ENCODE results near the gene HELLS.
"Not testable (repeated sequence)": the region's sequence is repeated elsewhere in the genome, so short reads cannot be mapped to it uniquely, and the experiment has no call there.

The HELLS gene

GRCh38 chr10:94545391-94546048 lies at the start of gene HELLS:
TSS of gene HELLS (plus strand) at chr10:94545788. CDS start at chr10:94545922, 134 bp downstream.
- peak; percentile 73 for DNase-seq

DNA sequence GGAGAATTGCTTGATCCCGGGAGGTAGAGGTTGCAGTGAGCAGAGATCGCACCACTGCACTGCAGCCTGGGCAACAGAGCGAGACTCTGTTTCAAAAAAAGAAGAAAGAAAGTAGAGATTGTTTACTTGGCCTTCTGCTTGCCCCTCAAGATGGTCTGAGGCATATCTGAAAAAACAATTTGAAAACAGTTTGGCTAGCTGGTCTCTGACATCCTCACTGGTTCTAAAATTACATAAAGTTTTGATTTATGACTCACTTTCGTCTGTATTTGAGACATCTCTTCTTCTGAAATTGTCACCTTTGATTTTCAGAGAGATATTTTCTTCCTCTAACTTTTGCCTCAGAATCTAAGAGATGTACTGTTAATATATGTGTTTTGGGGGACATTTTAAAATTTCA lies 49.6 kb upstream of the HELLS start:
- DNase-seq = no peak

- no peak for DNase-seq
Observed at GRCh38 chr10:94496646-94497045, 48.9 kb upstream of the HELLS start.

GRCh38 chr10:94500063-94500462 lies 45.5 kb upstream of the HELLS start:
- no peak for DNase-seq

DNA sequence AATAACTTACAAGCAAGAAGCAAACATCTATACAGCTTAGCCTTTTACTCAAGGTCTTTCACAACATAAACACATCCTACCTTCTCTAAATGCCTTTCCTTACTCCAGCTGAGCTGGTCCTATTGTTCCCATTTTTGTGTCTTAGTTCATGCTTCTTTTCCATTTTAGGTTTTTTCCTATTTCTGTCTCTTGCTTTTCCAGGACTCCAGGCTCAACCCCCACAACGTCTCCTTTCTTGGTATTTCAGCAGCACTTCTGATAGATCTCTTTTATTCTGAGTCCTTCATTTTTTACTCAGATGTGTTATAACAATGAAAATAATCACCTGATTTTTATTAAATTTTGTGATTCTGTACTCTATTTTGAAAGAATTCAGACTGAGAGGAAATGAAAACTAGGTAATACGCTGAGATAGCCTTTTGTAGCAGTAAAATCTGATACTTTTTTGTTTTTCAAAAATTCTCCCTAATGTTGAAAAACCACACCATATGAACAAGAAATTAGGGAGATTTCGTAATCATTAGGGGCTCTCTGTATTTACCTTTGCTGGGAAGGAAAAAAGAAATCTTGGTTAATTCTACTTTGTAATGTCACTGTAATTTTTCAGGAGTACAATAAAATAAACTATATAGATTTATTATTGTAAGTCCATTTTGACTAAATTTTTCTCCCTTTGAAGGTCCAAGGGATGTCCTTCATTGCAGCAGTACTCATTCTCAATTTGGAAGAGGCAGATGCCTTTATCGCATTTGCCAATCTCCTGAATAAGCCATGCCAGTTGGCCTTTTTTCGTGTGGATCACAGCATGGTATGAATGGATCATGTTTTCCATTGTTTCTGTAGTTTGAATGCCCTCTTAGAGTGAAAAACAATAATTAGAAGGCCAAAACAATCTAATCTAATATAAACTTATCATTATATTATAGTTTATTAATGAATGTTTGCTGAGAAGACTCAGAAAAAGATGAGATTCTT lies 24.0 kb upstream of the HELLS start:
- no peak for DNase-seq

GRCh38 chr10:94524146-94524545 lies 21.4 kb upstream of the HELLS start:
- DNase-seq = peak; percentile 39

DNA sequence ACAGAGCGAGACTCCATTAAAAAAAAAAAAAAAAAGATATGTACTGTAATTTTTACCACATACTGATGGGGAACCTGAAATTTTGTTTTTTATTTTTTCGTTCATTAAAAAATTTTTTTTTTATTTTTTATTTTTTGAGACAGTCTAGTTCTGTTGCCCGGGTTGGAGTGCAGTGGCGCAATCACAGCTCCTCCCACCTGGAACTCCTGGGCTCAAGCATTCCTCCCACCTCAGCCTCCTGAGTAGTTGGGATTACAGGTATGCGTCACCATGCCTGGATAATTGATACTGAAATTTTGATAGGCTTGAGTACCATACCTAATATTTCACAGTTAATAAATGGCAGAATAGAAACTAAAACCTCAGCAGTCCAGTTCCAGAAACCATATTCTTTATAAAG lies 20.9 kb upstream of the HELLS start:
- DNase-seq = no peak

DNA sequence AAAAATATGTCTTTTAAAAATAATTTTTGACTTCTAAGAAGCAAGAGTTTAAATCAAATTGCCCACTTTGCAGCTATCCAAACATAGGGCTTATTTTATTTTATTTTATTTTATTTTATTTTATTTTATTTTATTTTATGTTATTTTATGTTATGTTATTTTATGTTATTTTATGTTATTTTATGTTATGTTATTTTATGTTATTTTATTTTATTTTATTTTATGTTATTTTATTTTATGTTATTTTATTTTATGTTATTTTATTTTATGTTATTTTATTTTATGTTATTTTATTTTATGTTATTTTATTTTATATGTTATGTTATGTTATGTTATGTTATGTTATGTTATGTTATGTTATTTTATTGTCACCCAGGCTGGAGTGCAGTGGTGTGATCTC lies 14.0 kb upstream of the HELLS start:
- DNase-seq = not testable (repeated sequence)

GRCh38 chr10:94533027-94533426 lies 12.6 kb upstream of the HELLS start:
- no peak for DNase-seq

DNA sequence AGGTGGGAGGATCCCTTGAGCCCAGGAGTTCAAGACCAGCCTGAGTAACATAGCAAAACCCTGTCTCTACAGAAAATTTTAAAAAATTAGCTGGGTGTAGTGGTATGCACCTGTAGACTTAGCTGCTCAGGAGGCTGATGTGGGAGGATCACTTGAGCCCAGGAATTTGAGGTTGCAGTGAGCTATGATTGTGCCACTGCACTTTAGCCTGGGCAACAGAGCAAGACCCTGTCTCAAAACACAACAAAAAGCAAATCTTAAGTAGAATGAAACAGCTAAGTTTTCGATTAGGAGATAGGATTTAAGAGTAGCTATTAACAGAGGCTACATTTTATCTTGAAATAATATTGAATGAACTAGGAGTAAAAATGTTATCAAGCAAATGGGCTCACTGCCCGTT lies 3.3 kb upstream of the HELLS start:
- DNase-seq = not testable (repeated sequence)

GRCh38 chr10:94546049-94546900 lies 687 bp downstream of the HELLS start:
- DNase-seq = no peak

DNA sequence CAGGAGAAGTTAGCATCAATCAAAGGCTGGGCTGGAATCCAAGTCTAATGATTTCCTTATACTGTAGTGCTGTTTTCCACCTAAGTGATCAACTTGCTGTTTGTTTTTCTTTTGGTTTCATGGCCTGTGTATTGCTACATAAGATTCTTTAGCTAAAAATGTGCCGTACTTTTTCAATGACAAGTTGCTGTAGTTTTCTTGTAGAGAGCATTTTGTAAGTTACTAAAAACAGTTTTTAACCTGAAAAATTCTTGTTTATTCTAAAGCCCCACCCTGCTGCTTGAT lies 1.3 kb downstream of the HELLS start:
- DNase-seq = no peak

- no peak for DNase-seq
Observed at GRCh38 chr10:94549221-94549620, 3.6 kb downstream of the HELLS start.

DNA sequence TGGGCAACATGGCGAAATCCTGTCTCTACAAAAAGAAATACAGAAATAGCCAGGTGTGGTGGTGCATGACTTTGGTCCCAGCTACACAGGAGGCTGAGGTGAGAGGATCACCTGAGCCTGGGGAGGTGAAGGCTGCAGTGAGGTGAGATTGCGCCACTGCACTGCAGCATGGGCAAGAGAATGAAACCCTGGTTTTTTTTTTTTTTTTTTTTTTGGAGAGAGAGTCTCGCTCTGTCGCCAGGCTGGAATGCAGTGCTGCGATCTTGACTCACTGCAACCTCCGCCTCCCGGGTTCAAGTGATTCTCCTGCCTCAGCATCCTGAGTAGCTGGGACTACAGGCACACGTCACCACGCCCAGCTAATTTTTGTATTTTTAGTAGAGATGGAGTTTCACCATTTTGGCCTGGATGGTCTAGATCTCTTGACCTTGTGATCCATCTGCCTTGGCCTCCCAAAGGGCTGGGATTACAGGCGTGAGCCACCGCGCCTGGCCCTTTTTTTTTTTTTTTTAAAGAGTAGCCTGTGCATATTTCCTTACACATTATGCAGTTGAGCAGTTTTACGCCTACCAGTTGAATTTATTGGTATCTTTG lies 22.2 kb downstream of the HELLS start:
- not testable (repeated sequence) for DNase-seq

DNA sequence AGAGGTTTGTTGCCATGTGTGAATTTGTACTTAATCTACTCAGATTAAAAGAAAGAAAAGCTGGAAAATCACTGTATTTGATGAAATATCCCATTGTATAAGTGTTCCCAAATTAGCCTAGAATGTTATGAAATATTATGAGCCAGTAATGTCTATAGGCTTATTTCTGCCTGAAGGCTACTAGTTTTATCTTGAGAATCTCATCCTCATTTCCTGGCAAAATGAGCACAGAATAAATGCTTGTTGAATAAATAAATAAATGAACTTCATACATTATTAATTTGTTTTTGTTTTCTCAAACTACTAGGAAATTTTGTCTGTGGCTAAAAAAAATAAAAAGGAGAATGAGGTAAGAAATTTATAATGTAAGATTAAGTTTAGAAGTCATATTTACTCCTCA lies 25.5 kb downstream of the HELLS start:
- no peak for DNase-seq

DNA sequence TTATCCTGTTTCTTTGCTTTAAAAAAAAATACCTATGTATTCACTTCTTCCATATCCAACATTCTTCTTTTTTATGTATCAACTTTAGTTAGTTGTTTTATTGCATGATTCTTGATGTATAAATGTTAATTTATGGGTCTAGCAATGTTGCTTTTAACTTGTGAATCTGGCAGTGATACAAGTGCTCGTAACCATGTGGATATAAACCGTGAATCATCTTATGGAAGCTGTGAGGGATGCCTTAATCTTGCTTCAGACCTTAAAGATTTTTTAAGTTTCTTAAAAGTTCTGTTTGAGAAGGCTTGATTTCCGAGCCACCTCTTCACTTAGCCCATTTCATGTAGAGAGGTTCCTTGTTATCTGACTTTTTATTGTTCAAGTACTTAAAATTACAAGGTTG lies 25.9 kb downstream of the HELLS start:
- no peak for DNase-seq

DNA sequence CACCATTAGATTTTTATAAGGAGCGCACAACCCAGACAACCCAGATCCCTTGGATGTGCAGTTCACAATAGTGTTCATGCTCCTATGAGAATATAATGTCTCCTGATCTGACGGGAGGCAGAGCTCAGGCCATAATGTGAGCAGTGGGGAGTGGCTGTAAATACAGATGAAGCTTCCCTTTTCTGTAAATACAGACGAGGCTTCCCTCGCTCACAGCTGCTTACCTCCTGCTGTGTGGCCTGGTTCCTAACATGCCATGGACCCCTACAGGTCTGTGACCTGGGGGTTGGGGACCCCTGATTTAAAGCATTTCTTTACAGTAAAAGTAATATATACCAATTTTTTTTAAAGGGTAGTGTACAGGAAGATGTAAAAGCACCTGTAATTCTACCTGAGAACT lies 33.2 kb downstream of the HELLS start:
- no peak for DNase-seq

DNA sequence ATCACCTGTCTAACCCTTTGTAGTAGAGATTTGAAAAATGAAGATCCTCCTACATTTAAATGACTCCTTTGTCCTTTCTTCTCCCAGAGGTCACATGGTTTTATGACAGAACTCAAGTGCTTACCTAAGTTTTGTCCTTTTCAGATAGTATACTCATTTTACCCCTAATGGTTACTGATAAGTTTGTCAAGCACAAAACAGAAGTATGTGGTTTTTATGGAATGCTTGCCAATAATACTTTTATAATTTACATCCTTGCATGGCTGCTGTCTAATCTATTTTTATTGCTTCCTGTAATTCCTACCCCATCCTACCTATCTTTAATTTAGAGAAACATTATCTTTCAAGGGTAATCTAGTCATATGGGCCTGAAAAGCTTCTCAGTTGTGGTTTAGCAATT lies 37.5 kb downstream of the HELLS start:
- no peak for DNase-seq

DNA sequence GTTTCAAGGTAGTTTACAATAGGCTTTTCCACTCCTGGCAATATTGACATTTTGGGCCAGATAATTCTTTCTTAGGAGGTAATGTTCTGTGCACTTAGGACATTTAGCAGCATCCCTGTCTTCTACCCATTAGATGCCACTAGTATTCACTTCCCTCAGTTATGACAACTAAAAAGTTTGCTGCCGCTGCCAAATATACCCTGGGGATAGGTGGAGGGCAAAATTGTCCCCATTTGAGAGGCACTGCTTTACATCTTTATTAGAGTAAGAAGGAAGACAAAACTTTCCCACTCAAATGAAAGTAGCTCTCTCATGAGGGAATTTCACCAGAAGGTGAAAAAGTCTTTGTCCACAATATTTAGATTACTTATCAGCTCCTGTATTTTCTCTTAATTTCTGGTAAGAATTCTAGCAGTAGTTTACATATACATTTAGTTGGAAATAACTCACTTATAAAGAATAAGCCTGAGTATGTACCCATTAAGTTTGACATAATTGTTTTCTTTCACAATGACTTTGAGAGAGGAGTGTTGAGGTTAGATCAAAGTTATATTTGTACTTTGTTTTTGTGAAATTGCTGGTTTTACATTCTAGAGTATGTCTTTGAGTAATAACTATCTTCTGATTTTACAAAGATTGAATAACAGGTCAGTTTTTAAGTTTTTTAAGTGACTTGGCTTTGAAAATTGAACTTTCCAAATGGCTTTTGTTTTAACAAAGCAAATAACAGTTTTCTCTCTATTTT lies 46.0 kb downstream of the HELLS start:
- no peak for DNase-seq

DNA sequence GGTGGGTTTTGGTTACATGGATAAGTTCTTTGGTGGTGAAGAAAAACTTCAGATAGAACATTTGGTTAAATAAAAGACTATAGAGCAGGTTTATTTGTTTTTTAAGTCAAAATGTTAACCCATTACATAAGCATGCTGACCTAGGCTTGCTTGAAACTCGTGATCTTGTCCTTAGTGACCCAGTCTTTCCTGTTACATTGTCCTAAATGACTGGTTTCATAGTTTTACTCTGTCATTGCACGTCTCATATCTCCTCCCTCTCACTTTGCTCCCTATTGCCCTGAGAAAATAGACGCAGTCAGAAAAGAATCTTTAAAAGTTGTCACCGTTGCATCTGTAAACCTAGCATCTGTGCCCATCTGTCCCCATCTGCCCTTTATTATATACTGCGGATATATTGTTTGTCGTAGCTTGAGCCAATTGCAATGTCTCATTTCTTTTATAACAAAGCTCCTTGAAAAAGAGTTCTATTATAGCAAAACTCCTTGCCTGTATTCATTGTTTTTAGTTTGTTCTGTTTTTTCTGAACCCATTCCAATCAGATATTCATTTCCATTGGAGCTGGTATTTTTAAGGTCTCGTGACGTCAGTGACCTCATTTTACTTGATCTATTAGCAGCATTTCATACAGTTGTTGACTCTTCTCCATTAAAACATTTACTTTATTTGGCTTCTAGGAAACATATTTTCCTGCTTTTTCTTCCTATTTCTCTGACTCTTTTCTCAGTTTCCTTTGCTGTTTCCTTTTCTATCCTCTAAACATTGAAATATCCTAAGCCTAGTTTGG lies 57.3 kb downstream of the HELLS start:
- no peak for DNase-seq

DNA sequence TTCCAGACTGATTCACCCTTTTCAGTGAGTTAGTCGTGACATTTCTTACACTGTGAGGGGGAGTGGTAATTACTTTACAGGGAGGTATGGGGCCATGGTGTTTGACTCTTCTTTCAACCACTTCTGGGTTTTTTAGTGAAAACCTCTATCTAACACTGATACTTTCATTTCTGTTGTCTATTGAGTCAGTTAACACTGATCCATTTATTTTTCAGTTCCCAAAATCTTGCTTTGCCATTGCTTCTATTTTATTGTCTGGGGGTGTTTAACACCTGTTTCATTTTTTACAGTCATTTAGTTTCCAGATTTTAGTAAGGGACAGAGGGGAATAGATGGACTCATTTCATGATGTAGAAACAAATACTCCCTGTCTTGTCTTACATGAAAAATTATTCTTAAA lies 61.5 kb downstream of the HELLS start:
- DNase-seq = no peak

- DNase-seq = no peak
Observed at GRCh38 chr10:94608559-94608958, 63.0 kb downstream of the HELLS start.

Data from NCI-H226 (cell line).